ENCODE results near the gene SERGEF. TPM values are rescaled to one million over a fixed set of nuclear protein-coding genes. Genes with fewer than 3 reads are reported as not detected.

Gene SERGEF
- total RNA-seq, 1 experiment from 2014 or later: 26.1 TPM

- no peak for DNase-seq (ENCODE audit: low spot score)
These were observed 262.1 kb downstream of the SERGEF start for GRCh38 chr11:17750801-17751165.

- no peak for DNase-seq (ENCODE audit: low spot score)
These were observed 262.6 kb downstream of the SERGEF start for GRCh38 chr11:17750013-17750800.

- DNase-seq (ENCODE audit: low spot score): no peak
These were observed 263.8 kb downstream of the SERGEF start for GRCh38 chr11:17748761-17749721.

- DNase-seq (ENCODE audit: low spot score): no peak
These were observed 264.8 kb downstream of the SERGEF start for GRCh38 chr11:17748044-17748443.

- peak; percentile 32 for DNase-seq (ENCODE audit: low spot score)
These were observed 265.5 kb downstream of the SERGEF start for GRCh38 chr11:17747131-17747955.

- DNase-seq (ENCODE audit: low spot score): no peak
These were observed 266.8 kb downstream of the SERGEF start for GRCh38 chr11:17746096-17746495.

- no peak for DNase-seq (ENCODE audit: low spot score)
These were observed 267.6 kb downstream of the SERGEF start for GRCh38 chr11:17745023-17745772.

- peak; percentile 33 for DNase-seq (ENCODE audit: low spot score)
These were observed 268.5 kb downstream of the SERGEF start for GRCh38 chr11:17744151-17744940.

- peak; percentile 77 for DNase-seq (ENCODE audit: low spot score)
These were observed 269.1 kb downstream of the SERGEF start for GRCh38 chr11:17743808-17744119.

GRCh38 chr11:17743026-17743807, 269.6 kb downstream of the SERGEF start:
- no peak for DNase-seq (ENCODE audit: low spot score)

- DNase-seq (ENCODE audit: low spot score): no peak
These were observed 270.8 kb downstream of the SERGEF start for GRCh38 chr11:17742019-17742418.

GRCh38 chr11:17741487-17741886, 271.4 kb downstream of the SERGEF start:
- DNase-seq (ENCODE audit: low spot score): no peak

GRCh38 chr11:17740649-17741235, 272.1 kb downstream of the SERGEF start:
- no peak for DNase-seq (ENCODE audit: low spot score)

- DNase-seq (ENCODE audit: low spot score): no peak
These were observed 272.9 kb downstream of the SERGEF start for GRCh38 chr11:17739945-17740338.

GRCh38 chr11:17738151-17738973, 274.5 kb downstream of the SERGEF start:
- no peak for DNase-seq (ENCODE audit: low spot score)

All from A172 (cell line).